Hepatocyte (in vitro differentiated cells): ENCODE measurements around the gene SREBF1. TPM values are rescaled to one million over a fixed set of nuclear protein-coding genes. Genes with fewer than 3 reads are reported as not detected.

Source experiments
- DNase-seq: peaks from one replicate; pipeline ENCODE4 v3.0.0-alpha.2; 2016; ENCODE audit warnings: low spot score
- H2AFZ ChIP-seq: fragments of 200-600 bp; sonication (generic); 2 replicates; pipeline ENCODE4 v1.6.0; 2016; ENCODE audit warnings: antibody characterized with exemption, mild to moderate bottlenecking
- H3K27ac ChIP-seq: fragments of 200-600 bp; sonication (generic); 2 replicates; pipeline ENCODE4 v1.5.1; 2016; ENCODE audit warnings: mild to moderate bottlenecking
- H3K27me3 ChIP-seq: fragments of 200-600 bp; sonication (generic); 2 replicates; pipeline ENCODE4 v1.6.1; 2016
- H3K36me3 ChIP-seq: fragments of 200-600 bp; sonication (generic); replicated peaks from 2 replicates; pipeline ENCODE4 v1.5.1; 2016; ENCODE audit warnings: low read depth; ENCODE audit not compliant: insufficient read depth
- H3K4me1 ChIP-seq: fragments of 200-600 bp; sonication (generic); 2 replicates; pipeline ENCODE4 v1.5.1; 2016; ENCODE audit warnings: mild to moderate bottlenecking, moderate library complexity; ENCODE audit not compliant: insufficient read depth
- H3K4me2 ChIP-seq: fragments of 200-600 bp; sonication (generic); 2 replicates; pipeline ENCODE4 v1.6.0; 2016
- H3K4me3 ChIP-seq: fragments of 200-600 bp; sonication (generic); 2 replicates; pipeline ENCODE4 v1.5.1; 2016; ENCODE audit warnings: mild to moderate bottlenecking
- H3K79me2 ChIP-seq: fragments of 200-600 bp; sonication (generic); 2 replicates; pipeline ENCODE4 v1.6.0; 2017; ENCODE audit warnings: mild to moderate bottlenecking
- H3K9me2 ChIP-seq: fragments of 200-600 bp; sonication (generic); replicated peaks from 2 replicates; pipeline ENCODE4 v1.6.0; 2017; ENCODE audit warnings: mild to moderate bottlenecking; ENCODE audit not compliant: insufficient read depth
- H3K9me3 ChIP-seq: fragments of 200-600 bp; sonication (generic); 2 replicates; pipeline ENCODE4 v1.5.1; 2016; ENCODE audit warnings: low read depth, mild to moderate bottlenecking
- H4K20me1 ChIP-seq: fragments of 200-600 bp; sonication (generic); 2 replicates; pipeline ENCODE4 v1.6.0; 2016; ENCODE audit warnings: mild to moderate bottlenecking; ENCODE audit not compliant: insufficient read depth, poor library complexity, severe bottlenecking
- EZH2 ChIP-seq: fragments of 200-600 bp; sonication (generic); IDR thresholded peaks from 2 replicates; pipeline ENCODE4 v1.6.1; 2016; ENCODE audit warnings: antibody characterized with exemption, mild to moderate bottlenecking, borderline replicate concordance
- EZH2phosphoT487 ChIP-seq: fragments of 200-600 bp; sonication (generic); IDR thresholded peaks from one replicate; pipeline ENCODE4 v1.6.1; 2018; ENCODE audit warnings: antibody characterized with exemption, mild to moderate bottlenecking, low read depth, moderate library complexity; ENCODE audit not compliant: unreplicated experiment, severe bottlenecking
- WGBS: methylation state at CpG from one replicate; pipeline ENCODE4 v1.1.6; 2016; ENCODE audit warnings: low lambda C conversion rate; ENCODE audit errors: missing lambda C conversion rate; 5-methylcytosine and 5-hydroxymethylcytosine counted together
- polyA plus RNA-seq: library from polyadenylated mRNA; unstranded; fragments of >200 nt; fragmentation: Nextera tagmentation; extraction: Ambion mirVana; gene quantifications from 2 replicates; pipeline ENCODE4 v1.2.1, GENCODE V29; 2016
- total RNA-seq: library from RNA; depleted of rRNA; stranded (reverse); fragments of >200 nt; gene quantifications from 2 replicates; pipeline ENCODE4 v1.2.3, GENCODE V29; 2014
- TF ChIP-seq, protein P1 (sequence below): fragments of 200-600 bp; sonication (generic); IDR thresholded peaks from 2 replicates; pipeline ENCODE4 v1.5.1; 2016; ENCODE audit warnings: antibody characterized with exemption, mild to moderate bottlenecking; ENCODE audit not compliant: poor library complexity

Gene SREBF1
- total and polyA plus RNA-seq, 2 experiments from 2014 or later = 57.1 to 140 TPM

- TF ChIP-seq EZH2 = no peak
- TF ChIP-seq EZH2phosphoT487 = no peak
- TF ChIP-seq, protein P1, sequence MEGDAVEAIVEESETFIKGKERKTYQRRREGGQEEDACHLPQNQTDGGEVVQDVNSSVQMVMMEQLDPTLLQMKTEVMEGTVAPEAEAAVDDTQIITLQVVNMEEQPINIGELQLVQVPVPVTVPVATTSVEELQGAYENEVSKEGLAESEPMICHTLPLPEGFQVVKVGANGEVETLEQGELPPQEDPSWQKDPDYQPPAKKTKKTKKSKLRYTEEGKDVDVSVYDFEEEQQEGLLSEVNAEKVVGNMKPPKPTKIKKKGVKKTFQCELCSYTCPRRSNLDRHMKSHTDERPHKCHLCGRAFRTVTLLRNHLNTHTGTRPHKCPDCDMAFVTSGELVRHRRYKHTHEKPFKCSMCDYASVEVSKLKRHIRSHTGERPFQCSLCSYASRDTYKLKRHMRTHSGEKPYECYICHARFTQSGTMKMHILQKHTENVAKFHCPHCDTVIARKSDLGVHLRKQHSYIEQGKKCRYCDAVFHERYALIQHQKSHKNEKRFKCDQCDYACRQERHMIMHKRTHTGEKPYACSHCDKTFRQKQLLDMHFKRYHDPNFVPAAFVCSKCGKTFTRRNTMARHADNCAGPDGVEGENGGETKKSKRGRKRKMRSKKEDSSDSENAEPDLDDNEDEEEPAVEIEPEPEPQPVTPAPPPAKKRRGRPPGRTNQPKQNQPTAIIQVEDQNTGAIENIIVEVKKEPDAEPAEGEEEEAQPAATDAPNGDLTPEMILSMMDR = no peak
- Histone ChIP-seq H3K27me3 (no peaks in the 10 kb centered on the region), H3K79me2 (peaks cover 32% of the 10 kb centered on the region), H3K27ac (no peak overlapping the region), H3K36me3 (no peaks in the 10 kb centered on the region), H2AFZ (no peak overlapping the region), H3K9me3 (no peaks in the 10 kb centered on the region), H4K20me1 (peaks cover 64% of the 10 kb centered on the region), H3K4me2 (no peak overlapping the region), H3K4me1 (peaks cover 19% of the 10 kb centered on the region), H3K9me2 (no peaks in the 10 kb centered on the region), H3K4me3 (no peak overlapping the region)
- no peak for DNase-seq
- WGBS = 99% methylated on average over 10 of the region's 12 CpGs
These were observed 41.5 kb downstream of the SREBF1 start for GRCh38 chr17:17795296-17795695.

DNA sequence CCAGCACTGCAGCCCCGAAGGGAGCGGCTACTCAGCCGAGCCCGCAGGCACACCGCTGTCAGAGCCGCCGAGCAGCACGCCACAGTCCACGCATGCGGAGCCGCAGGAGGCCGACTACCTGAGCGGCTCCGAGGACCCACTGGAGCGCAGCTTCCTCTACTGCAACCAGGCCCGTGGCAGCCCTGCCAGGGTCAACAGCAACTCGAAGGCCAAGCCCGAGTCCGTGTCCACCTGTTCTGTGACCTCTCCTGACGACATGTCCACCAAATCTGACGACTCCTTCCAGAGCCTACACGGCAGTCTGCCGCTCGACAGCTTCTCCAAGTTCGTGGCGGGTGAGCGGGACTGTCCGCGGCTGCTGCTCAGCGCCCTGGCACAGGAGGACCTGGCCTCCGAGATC, 42.4 kb downstream of the SREBF1 start:
- Histone ChIP-seq H3K27ac (no peak overlapping the region), H3K4me2 (no peak overlapping the region), H4K20me1 (peaks cover 73% of the 10 kb centered on the region), H3K4me3 (no peak overlapping the region), H3K79me2 (peaks cover 41% of the 10 kb centered on the region), H3K9me3 (no peaks in the 10 kb centered on the region), H3K36me3 (no peaks in the 10 kb centered on the region), H2AFZ (no peak overlapping the region), H3K27me3 (no peaks in the 10 kb centered on the region), H3K4me1 (peaks cover 28% of the 10 kb centered on the region), H3K9me2 (no peaks in the 10 kb centered on the region)
- no peak for DNase-seq
- 96% methylated on average over 31 of the region's 31 CpGs for WGBS
- TF ChIP-seq, protein P1 = no peak
- TF ChIP-seq EZH2 (no peak), EZH2phosphoT487 (no peak)

GRCh38 chr17:17793378-17794214, 43.2 kb downstream of the SREBF1 start:
- Histone ChIP-seq H3K9me3 (no peaks in the 10 kb centered on the region), H4K20me1 (peaks cover 81% of the 10 kb centered on the region)
- 93% methylated on average over 28 of the region's 30 CpGs for WGBS

More at GRCh38 chr17:17793378-17794214, 43.2 kb downstream of the SREBF1 start:
- TF ChIP-seq, protein P1 = no peak
- TF ChIP-seq EZH2phosphoT487 (no peak), EZH2 (no peak)
- DNase-seq = no peak
- no peaks in the 10 kb centered on the region for H3K36me3 ChIP-seq
- H2AFZ ChIP-seq = no peak overlapping the region
- H3K4me1 ChIP-seq = peaks cover 28% of the 10 kb centered on the region
- no peak overlapping the region for H3K4me3 ChIP-seq
- H3K9me2 ChIP-seq = no peaks in the 10 kb centered on the region
- H3K27me3 ChIP-seq = no peaks in the 10 kb centered on the region
- H3K27ac ChIP-seq = no peak overlapping the region
- peaks cover 47% of the 10 kb centered on the region for H3K79me2 ChIP-seq
- no peak overlapping the region for H3K4me2 ChIP-seq
